SU-DHL-6 (cell line): Measurements from ENCODE around the gene TOP1.
"Not testable (repeated sequence)": the region's sequence is repeated elsewhere in the genome, so short reads cannot be mapped to it uniquely, and the experiment has no call there.

Experiments
- H2AFZ ChIP-seq: fragments of 200-600 bp; sonication (generic); 2 replicates; pipeline ENCODE4 v1.6.1; 2014; ENCODE audit warnings: low read depth, mild to moderate bottlenecking, moderate library complexity, mixed read lengths, antibody characterized with exemption, low read length; ENCODE audit not compliant: severe bottlenecking
- H3F3A ChIP-seq: fragments of 200-600 bp; shearing (Covaris generic); 2 replicates; pipeline ENCODE4 v1.6.0; 2016; ENCODE audit warnings: antibody characterized with exemption, mild to moderate bottlenecking; ENCODE audit not compliant: insufficient read depth
- H3K27ac ChIP-seq: fragments of 200-600 bp; sonication (generic); 2 replicates; pipeline ENCODE4 v1.5.1; 2016; ENCODE audit warnings: low read depth, mild to moderate bottlenecking, low read length, moderate library complexity, mixed read lengths
- H3K27me3 ChIP-seq: fragments of 200-600 bp; sonication (generic), shearing (Covaris generic); 2 replicates; pipeline ENCODE4 v1.6.0; 2014; ENCODE audit warnings: mild to moderate bottlenecking, low read length
- H3K36me3 ChIP-seq: fragments of 200-600 bp; sonication (generic); 2 replicates; pipeline ENCODE4 v1.6.1; 2014; ENCODE audit warnings: mild to moderate bottlenecking, low read length, mixed read lengths
- H3K4me2 ChIP-seq: fragments of 300-600, 200-600 bp; shearing (Covaris generic), sonication (generic); 2 replicates; pipeline ENCODE4 v1.6.0; 2014; ENCODE audit warnings: low read length, low read depth, mild to moderate bottlenecking; ENCODE audit not compliant: poor library complexity, severe bottlenecking
- H3K4me3 ChIP-seq: fragments of 200-600 bp; sonication (generic); 2 replicates; pipeline ENCODE4 v1.5.1; 2014; ENCODE audit warnings: antibody characterized with exemption, low read length, mild to moderate bottlenecking, mixed read lengths; ENCODE audit not compliant: insufficient read depth, poor library complexity, severe bottlenecking
- H3K79me2 ChIP-seq: fragments of 200-600 bp; sonication (generic); 2 replicates; pipeline ENCODE4 v1.6.1; 2014; ENCODE audit warnings: mild to moderate bottlenecking, low read length, moderate library complexity; ENCODE audit not compliant: insufficient read depth
- H3K9ac ChIP-seq: fragments of 200-600 bp; sonication (generic); 2 replicates; pipeline ENCODE4 v1.7.0; 2014; ENCODE audit warnings: mild to moderate bottlenecking, low read length
- H3K9me2 ChIP-seq: fragments of 200-600 bp; sonication (generic); replicated peaks from 2 replicates; pipeline ENCODE4 v1.6.1; 2014; ENCODE audit warnings: low read length; ENCODE audit not compliant: insufficient read depth
- H3K9me3 ChIP-seq: fragments of 200-600 bp; sonication (generic); 2 replicates; pipeline ENCODE4 v1.6.1; 2014; ENCODE audit warnings: low read length, mixed read lengths; ENCODE audit not compliant: insufficient read depth
- H4K20me1 ChIP-seq: fragments of 200-600 bp; sonication (generic); 2 replicates; pipeline ENCODE4 v1.6.1; 2014; ENCODE audit warnings: low read depth, mild to moderate bottlenecking, antibody characterized with exemption, low read length, moderate library complexity, mixed read lengths
- EZH2phosphoT487 ChIP-seq: fragments of 200-600 bp; sonication (generic), shearing (Covaris generic); conservative IDR thresholded peaks from 2 replicates; pipeline ENCODE4 v1.6.1; 2018; ENCODE audit warnings: mild to moderate bottlenecking, antibody characterized with exemption, low read length, moderate library complexity, mixed read lengths
- TF ChIP-seq, protein P1 (sequence below): fragments of 200-600 bp; sonication (generic); IDR thresholded peaks from one replicate; pipeline ENCODE4 v1.5.1; 2017; ENCODE audit warnings: antibody characterized with exemption, mild to moderate bottlenecking, low read length, moderate library complexity; ENCODE audit not compliant: insufficient read depth, poor library complexity, severe bottlenecking

Gene TOP1

DNA sequence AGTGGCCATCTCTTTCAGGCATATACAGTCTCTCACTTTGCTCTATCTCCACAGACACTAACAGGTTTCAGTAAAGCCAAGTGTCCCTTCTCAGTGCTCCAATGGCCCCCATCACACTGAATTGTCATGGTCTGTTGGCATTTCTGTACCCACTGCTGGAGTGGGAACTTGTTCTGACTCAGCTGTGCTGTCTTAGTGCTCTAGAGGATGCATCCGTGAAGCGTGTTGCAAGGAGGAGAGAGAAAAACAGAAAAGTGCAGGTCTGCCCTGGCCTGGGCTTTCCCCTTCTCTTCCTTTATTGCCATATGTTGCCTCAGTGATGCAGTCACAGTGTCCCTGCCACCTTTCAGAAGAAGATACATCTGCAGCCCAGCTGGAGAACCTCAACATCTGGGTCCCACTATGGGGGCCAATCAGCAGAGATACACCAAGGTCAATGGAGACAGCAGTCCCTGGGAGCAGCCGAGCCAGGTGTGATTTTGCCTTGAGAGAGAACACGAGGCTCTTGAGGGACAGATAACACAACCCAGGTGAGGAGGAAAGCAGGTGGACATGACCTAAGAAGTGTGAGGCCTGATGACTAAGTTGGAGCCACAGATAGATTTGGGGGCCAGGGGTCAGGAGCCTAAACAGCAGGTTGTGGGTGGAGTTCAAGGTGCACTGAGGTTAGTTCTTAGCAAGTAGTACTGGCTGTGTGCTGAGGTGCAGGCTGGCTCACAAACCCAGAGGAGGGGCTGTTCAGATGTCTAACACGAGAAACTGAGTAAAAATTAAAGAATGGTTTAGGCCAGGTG lies 103.2 kb downstream of the TOP1 start:
- no peak overlapping the region for H3K27ac ChIP-seq
- no peak overlapping the region for H3K4me3 ChIP-seq
- no peaks in the 10 kb centered on the region for H3K36me3 ChIP-seq
- H3K9ac ChIP-seq, result no peak overlapping the region
- H3K79me2 ChIP-seq, result no peaks in the 10 kb centered on the region
- no peak overlapping the region for H2AFZ ChIP-seq
- H3K4me2 ChIP-seq, result no peak overlapping the region
- peaks cover 3% of the 10 kb centered on the region; the same call in 1 of the 2 replicates for H3F3A ChIP-seq
- H3K27me3 ChIP-seq, result no peaks in the 10 kb centered on the region
- H3K9me3 ChIP-seq, result no peaks in the 10 kb centered on the region
- no peaks in the 10 kb centered on the region for H4K20me1 ChIP-seq
- TF ChIP-seq, protein P1, sequence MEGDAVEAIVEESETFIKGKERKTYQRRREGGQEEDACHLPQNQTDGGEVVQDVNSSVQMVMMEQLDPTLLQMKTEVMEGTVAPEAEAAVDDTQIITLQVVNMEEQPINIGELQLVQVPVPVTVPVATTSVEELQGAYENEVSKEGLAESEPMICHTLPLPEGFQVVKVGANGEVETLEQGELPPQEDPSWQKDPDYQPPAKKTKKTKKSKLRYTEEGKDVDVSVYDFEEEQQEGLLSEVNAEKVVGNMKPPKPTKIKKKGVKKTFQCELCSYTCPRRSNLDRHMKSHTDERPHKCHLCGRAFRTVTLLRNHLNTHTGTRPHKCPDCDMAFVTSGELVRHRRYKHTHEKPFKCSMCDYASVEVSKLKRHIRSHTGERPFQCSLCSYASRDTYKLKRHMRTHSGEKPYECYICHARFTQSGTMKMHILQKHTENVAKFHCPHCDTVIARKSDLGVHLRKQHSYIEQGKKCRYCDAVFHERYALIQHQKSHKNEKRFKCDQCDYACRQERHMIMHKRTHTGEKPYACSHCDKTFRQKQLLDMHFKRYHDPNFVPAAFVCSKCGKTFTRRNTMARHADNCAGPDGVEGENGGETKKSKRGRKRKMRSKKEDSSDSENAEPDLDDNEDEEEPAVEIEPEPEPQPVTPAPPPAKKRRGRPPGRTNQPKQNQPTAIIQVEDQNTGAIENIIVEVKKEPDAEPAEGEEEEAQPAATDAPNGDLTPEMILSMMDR, result no peak
- no peak for TF ChIP-seq EZH2phosphoT487
- no peaks in the 10 kb centered on the region for H3K9me2 ChIP-seq

DNA sequence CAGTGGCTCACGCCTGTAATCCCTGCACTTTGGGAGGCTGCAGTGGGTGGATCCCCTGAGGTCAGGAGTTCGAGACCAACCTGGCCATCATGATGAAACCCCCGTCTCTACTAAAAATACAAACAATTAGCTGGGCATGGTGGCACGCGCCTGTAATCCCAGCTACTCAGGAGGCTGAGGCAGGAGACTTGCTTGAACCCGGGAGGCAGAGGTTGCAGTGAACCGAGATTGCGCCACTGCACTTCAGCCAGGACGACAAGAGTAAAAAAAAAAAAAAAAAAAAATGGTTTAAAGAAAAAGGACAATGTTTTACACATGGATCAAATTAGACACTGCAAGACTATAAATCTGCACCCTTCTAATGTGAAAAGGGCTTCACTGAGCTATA lies 103.8 kb downstream of the TOP1 start:
- H3K36me3 ChIP-seq, H4K20me1 ChIP-seq, H3K27me3 ChIP-seq, H3K79me2 ChIP-seq, H3K27ac ChIP-seq, H3K9me2 ChIP-seq, H3K4me3 ChIP-seq, H2AFZ ChIP-seq, H3K9me3 ChIP-seq, H3K4me2 ChIP-seq, H3K9ac ChIP-seq, H3F3A ChIP-seq: not testable (repeated sequence)

DNA sequence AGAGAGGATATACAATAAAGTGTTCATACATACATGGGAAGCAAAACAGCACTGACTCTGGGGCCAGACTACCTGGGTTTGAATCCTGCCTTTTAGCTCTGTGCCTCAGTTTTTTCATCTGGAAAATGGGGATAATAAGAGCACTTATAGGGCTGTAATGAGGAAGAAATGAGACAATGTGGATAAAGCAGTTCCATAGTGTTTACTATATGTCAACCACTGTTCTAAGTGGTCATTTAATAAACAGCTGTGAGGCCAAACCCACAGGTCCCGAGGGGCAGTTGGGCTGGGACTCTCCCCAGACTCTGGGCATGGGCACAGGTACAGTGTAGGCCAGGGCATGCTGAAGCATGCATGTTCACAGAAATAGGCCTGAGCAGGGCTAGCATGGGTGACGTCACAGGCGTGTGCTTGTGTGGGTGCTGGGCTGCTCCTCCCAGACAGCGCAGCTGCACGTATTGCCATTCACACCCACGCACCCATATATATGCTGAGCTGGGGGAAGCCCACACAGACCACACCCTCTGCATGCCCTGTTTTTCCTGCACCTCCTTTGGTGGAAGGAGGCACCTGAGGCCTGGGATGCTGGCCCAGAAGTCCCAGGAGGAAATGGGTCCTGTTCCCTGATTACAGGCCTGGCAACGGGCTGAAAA lies 105.2 kb downstream of the TOP1 start:
- peaks cover 8% of the 10 kb centered on the region; the same call in 1 of the 2 replicates for H3F3A ChIP-seq
- H3K9me3 ChIP-seq, result no peaks in the 10 kb centered on the region
- H3K36me3 ChIP-seq, result no peaks in the 10 kb centered on the region
- H3K4me3 ChIP-seq, result no peak overlapping the region
- H4K20me1 ChIP-seq, result no peaks in the 10 kb centered on the region
- no peak for TF ChIP-seq EZH2phosphoT487
- TF ChIP-seq, protein P1, result no peak
- no peak overlapping the region for H3K9ac ChIP-seq
- no peak overlapping the region for H3K4me2 ChIP-seq
- no peak overlapping the region for H3K27ac ChIP-seq
- no peaks in the 10 kb centered on the region for H3K9me2 ChIP-seq
- no peaks in the 10 kb centered on the region for H3K27me3 ChIP-seq
- H2AFZ ChIP-seq, result no peak overlapping the region
- 0 out of 2 replicates have a peak, but pooled peaks cover 8% of the 10 kb centered on the region for H3K79me2 ChIP-seq
